ENCODE measurements around the gene ZDHHC3.

DNA sequence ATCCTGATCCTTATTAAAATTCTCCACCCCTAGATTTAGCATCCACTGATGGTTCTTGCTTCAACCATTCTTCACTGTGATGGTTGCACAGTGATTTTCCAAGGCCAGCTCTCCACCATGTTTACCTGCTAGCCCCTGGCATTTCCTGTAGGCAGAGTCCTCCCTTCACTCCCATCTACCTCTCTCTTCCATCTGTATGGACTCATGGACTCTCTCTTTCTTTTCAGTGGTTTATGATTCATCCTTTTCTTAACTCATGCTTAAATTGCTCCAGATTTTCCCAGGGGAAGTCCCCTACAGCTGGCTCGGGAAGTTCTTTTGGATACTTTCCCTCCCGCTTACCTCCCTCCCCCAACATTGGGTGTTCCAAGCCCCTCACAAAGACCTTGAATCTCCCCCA is 82.9 kb downstream of the ZDHHC3 start:
- TF ChIP-seq EZH2phosphoT487 (IDR thresholded peaks at IDR 0.05), result no peak
- TF ChIP-seq, protein P1, sequence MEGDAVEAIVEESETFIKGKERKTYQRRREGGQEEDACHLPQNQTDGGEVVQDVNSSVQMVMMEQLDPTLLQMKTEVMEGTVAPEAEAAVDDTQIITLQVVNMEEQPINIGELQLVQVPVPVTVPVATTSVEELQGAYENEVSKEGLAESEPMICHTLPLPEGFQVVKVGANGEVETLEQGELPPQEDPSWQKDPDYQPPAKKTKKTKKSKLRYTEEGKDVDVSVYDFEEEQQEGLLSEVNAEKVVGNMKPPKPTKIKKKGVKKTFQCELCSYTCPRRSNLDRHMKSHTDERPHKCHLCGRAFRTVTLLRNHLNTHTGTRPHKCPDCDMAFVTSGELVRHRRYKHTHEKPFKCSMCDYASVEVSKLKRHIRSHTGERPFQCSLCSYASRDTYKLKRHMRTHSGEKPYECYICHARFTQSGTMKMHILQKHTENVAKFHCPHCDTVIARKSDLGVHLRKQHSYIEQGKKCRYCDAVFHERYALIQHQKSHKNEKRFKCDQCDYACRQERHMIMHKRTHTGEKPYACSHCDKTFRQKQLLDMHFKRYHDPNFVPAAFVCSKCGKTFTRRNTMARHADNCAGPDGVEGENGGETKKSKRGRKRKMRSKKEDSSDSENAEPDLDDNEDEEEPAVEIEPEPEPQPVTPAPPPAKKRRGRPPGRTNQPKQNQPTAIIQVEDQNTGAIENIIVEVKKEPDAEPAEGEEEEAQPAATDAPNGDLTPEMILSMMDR (IDR thresholded peaks at IDR 0.05), result no peak

Data from neural progenitor cell (in vitro differentiated cells).